ENCODE measurements around the gene OLFM1.

The OLFM1 gene

DNA sequence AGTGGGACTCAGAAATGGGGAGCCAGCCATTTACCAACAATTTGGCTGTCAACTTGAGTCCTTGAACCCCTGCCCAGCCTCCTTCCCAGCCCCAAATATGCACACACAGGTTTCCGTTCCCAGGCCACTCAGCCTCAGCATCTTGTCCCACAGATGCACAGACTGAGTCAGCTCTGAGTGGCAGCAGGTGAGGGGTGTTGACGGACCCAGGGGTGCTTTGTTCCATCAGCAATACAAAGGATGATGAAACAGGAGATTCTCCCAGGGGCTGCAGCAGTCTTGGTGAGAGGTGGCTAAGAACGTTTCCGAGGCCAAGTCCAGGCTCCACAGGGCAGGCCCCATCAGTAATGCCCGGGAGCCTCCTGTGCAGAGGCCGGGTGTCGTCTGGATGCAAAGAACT, 4.9 kb upstream of the OLFM1 start:
- Histone ChIP-seq H2BK5ac (ENCODE audit: low read depth, low read length, poor library complexity, severe bottlenecking) (no peak overlapping the region), H2BK12ac (ENCODE audit: low read length in 2 of 2) (no peak overlapping the region), H3K27ac (ENCODE audit: low read length, poor library complexity, severe bottlenecking) (no peak overlapping the region), H3K4ac (ENCODE audit: low read depth in 1 of 2, low read length in 2 of 2) (no peak overlapping the region), H3K79me1 (replicated peaks; ENCODE audit: low read length, poor library complexity, severe bottlenecking) (no peaks in the 10 kb centered on the region), H3K14ac (ENCODE audit: low read length in 2 of 2) (no peak overlapping the region), H3K4me2 (ENCODE audit: low read length, poor library complexity, severe bottlenecking) (no peak overlapping the region), H3K18ac (ENCODE audit: low read depth in 1 of 2, low read length in 2 of 2) (no peak overlapping the region), H3K4me1 (ENCODE audit: control insufficient read depth, insufficient read depth, low read depth, low read length) (peaks cover 5% of the 10 kb centered on the region), H2BK120ac (ENCODE audit: low read depth, low read length) (no peak overlapping the region), H3K23ac (ENCODE audit: low read length in 2 of 2) (no peak overlapping the region), H3K36me3 (ENCODE audit: control insufficient read depth in 1 of 2, insufficient read depth in 2 of 2, low read depth in 1 of 2, low read length in 2 of 2) (no peaks in the 10 kb centered on the region), H2BK15ac (ENCODE audit: low read depth, poor library complexity, severe bottlenecking) (no peak overlapping the region), H2AK5ac (ENCODE audit: low read length, severe bottlenecking) (no peak overlapping the region), H3K9ac (ENCODE audit: low read length) (no peak overlapping the region), H3K27me3 (ENCODE audit: control insufficient read depth in 1 of 2, insufficient read depth in 1 of 2, low read length in 2 of 2) (peaks cover 31 to 42% of the 10 kb centered on the region in 2 experiments), H4K91ac (ENCODE audit: low read length) (no peak overlapping the region), H3K9me3 (ENCODE audit: control insufficient read depth, low read length) (no peaks in the 10 kb centered on the region), H4K8ac (ENCODE audit: low read length) (no peak overlapping the region), H2AFZ (ENCODE audit: low read depth, low read length) (no peak overlapping the region), H3K4me3 (ENCODE audit: insufficient read depth in 1 of 2, low read depth in 1 of 2, low read length in 2 of 2) (no peak overlapping the region)
- DNase-seq, result no peak
- WGBS, result 78% methylated on average over 7 of the region's 7 CpGs

- no peak overlapping the region for H3K4me2 ChIP-seq (ENCODE audit: low read length, poor library complexity, severe bottlenecking)
- H3K23ac ChIP-seq (ENCODE audit: low read length in 2 of 2), result no peak overlapping the region
- WGBS, result 69% methylated on average over 13 of the region's 13 CpGs
- H3K27ac ChIP-seq (ENCODE audit: low read length, poor library complexity, severe bottlenecking), result no peak overlapping the region
- no peaks in the 10 kb centered on the region for H3K36me3 ChIP-seq (ENCODE audit: control insufficient read depth in 1 of 2, insufficient read depth in 2 of 2, low read depth in 1 of 2, low read length in 2 of 2)
- H2BK120ac ChIP-seq (ENCODE audit: low read depth, low read length), result no peak overlapping the region
- no peak overlapping the region for H3K18ac ChIP-seq (ENCODE audit: low read depth in 1 of 2, low read length in 2 of 2)
- no peak overlapping the region for H2AFZ ChIP-seq (ENCODE audit: low read depth, low read length)
- H3K4me1 ChIP-seq (ENCODE audit: control insufficient read depth, insufficient read depth, low read depth, low read length), result peaks cover 10% of the 10 kb centered on the region
- no peak overlapping the region for H2AK5ac ChIP-seq (ENCODE audit: low read length, severe bottlenecking)
- H3K4me3 ChIP-seq (ENCODE audit: insufficient read depth in 1 of 2, low read depth in 1 of 2, low read length in 2 of 2), result no peak overlapping the region
- no peak overlapping the region for H2BK5ac ChIP-seq (ENCODE audit: low read depth, low read length, poor library complexity, severe bottlenecking)
- DNase-seq, result no peak
- H3K27me3 ChIP-seq (ENCODE audit: control insufficient read depth in 1 of 2, insufficient read depth in 1 of 2, low read length in 2 of 2), result peaks cover 33 to 46% of the 10 kb centered on the region in 2 experiments
- no peaks in the 10 kb centered on the region for H3K9me3 ChIP-seq (ENCODE audit: control insufficient read depth, low read length)
- H3K9ac ChIP-seq (ENCODE audit: low read length), result no peak overlapping the region
- H2BK15ac ChIP-seq (ENCODE audit: low read depth, poor library complexity, severe bottlenecking), result no peak overlapping the region
- no peaks in the 10 kb centered on the region for H3K79me1 ChIP-seq (replicated peaks; ENCODE audit: low read length, poor library complexity, severe bottlenecking)
- no peak overlapping the region for H4K91ac ChIP-seq (ENCODE audit: low read length)
- no peak overlapping the region for H2BK12ac ChIP-seq (ENCODE audit: low read length in 2 of 2)
- H3K14ac ChIP-seq (ENCODE audit: low read length in 2 of 2), result no peak overlapping the region
- no peak overlapping the region for H4K8ac ChIP-seq (ENCODE audit: low read length)
- no peak overlapping the region for H3K4ac ChIP-seq (ENCODE audit: low read depth in 1 of 2, low read length in 2 of 2)
Observed at GRCh38 chr9:135083241-135083810, 4.1 kb upstream of the OLFM1 start.

DNA sequence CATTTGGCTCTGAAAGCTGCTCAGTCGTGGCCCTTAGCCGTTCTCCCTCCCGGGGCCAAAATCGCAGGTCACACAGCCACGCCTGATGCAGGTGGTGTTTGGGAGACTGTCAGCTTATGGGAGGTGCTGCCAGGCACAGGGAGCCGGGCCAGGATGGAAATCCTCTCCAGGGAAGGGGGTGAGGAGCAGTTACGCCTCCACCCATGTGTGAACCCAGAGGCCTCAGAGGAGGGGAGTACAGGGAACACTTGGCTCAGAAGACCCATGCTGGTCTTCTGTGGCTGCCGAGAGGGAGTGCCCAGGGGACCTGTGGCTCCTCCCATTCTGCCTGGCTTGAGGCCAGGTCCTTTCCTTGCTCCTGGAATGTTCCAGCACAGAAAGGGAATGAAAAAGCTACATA, 3.6 kb upstream of the OLFM1 start:
- Histone ChIP-seq H3K4me3 (ENCODE audit: insufficient read depth in 1 of 2, low read depth in 1 of 2, low read length in 2 of 2) (no peak overlapping the region), H3K4me1 (ENCODE audit: control insufficient read depth, insufficient read depth, low read depth, low read length) (peaks cover 10% of the 10 kb centered on the region), H3K27ac (ENCODE audit: low read length, poor library complexity, severe bottlenecking) (no peak overlapping the region), H4K91ac (ENCODE audit: low read length) (no peak overlapping the region), H2BK5ac (ENCODE audit: low read depth, low read length, poor library complexity, severe bottlenecking) (no peak overlapping the region), H4K8ac (ENCODE audit: low read length) (no peak overlapping the region), H3K27me3 (ENCODE audit: control insufficient read depth in 1 of 2, insufficient read depth in 1 of 2, low read length in 2 of 2) (peaks cover 38 to 52% of the 10 kb centered on the region in 2 experiments), H3K9ac (ENCODE audit: low read length) (no peak overlapping the region), H2BK12ac (ENCODE audit: low read length in 2 of 2) (no peak overlapping the region), H3K14ac (ENCODE audit: low read length in 2 of 2) (no peak overlapping the region), H2BK15ac (ENCODE audit: low read depth, poor library complexity, severe bottlenecking) (no peak overlapping the region), H3K18ac (ENCODE audit: low read depth in 1 of 2, low read length in 2 of 2) (no peak overlapping the region), H3K4me2 (ENCODE audit: low read length, poor library complexity, severe bottlenecking) (no peak overlapping the region), H3K79me1 (replicated peaks; ENCODE audit: low read length, poor library complexity, severe bottlenecking) (no peaks in the 10 kb centered on the region), H3K36me3 (ENCODE audit: control insufficient read depth in 1 of 2, insufficient read depth in 2 of 2, low read depth in 1 of 2, low read length in 2 of 2) (no peaks in the 10 kb centered on the region), H3K9me3 (ENCODE audit: control insufficient read depth, low read length) (no peaks in the 10 kb centered on the region), H3K4ac (ENCODE audit: low read depth in 1 of 2, low read length in 2 of 2) (no peak overlapping the region), H2AK5ac (ENCODE audit: low read length, severe bottlenecking) (no peak overlapping the region), H2BK120ac (ENCODE audit: low read depth, low read length) (no peak overlapping the region), H2AFZ (ENCODE audit: low read depth, low read length) (no peak overlapping the region), H3K23ac (ENCODE audit: low read length in 2 of 2) (no peak overlapping the region)
- WGBS, result 56% methylated on average over 8 of the region's 8 CpGs
- no peak for DNase-seq

GRCh38 chr9:135084262-135084661, 3.2 kb upstream of the OLFM1 start:
- Histone ChIP-seq H3K4me3 (ENCODE audit: insufficient read depth in 1 of 2, low read depth in 1 of 2, low read length in 2 of 2) (no peak overlapping the region), H3K4ac (ENCODE audit: low read depth in 1 of 2, low read length in 2 of 2) (no peak overlapping the region), H2BK5ac (ENCODE audit: low read depth, low read length, poor library complexity, severe bottlenecking) (no peak overlapping the region), H3K4me1 (ENCODE audit: control insufficient read depth, insufficient read depth, low read depth, low read length) (peaks cover 10% of the 10 kb centered on the region), H2BK12ac (ENCODE audit: low read length in 2 of 2) (no peak overlapping the region), H3K27ac (ENCODE audit: low read length, poor library complexity, severe bottlenecking) (no peak overlapping the region), H3K9ac (ENCODE audit: low read length) (no peak overlapping the region), H2AK5ac (ENCODE audit: low read length, severe bottlenecking) (no peak overlapping the region), H2AFZ (ENCODE audit: low read depth, low read length) (no peak overlapping the region), H3K27me3 (ENCODE audit: control insufficient read depth in 1 of 2, insufficient read depth in 1 of 2, low read length in 2 of 2) (peaks cover 42 to 56% of the 10 kb centered on the region in 2 experiments), H4K8ac (ENCODE audit: low read length) (no peak overlapping the region), H2BK15ac (ENCODE audit: low read depth, poor library complexity, severe bottlenecking) (no peak overlapping the region), H3K18ac (ENCODE audit: low read depth in 1 of 2, low read length in 2 of 2) (no peak overlapping the region), H3K14ac (ENCODE audit: low read length in 2 of 2) (no peak overlapping the region), H3K9me3 (ENCODE audit: control insufficient read depth, low read length) (no peaks in the 10 kb centered on the region), H4K91ac (ENCODE audit: low read length) (no peak overlapping the region), H2BK120ac (ENCODE audit: low read depth, low read length) (no peak overlapping the region), H3K79me1 (replicated peaks; ENCODE audit: low read length, poor library complexity, severe bottlenecking) (no peaks in the 10 kb centered on the region), H3K36me3 (ENCODE audit: control insufficient read depth in 1 of 2, insufficient read depth in 2 of 2, low read depth in 1 of 2, low read length in 2 of 2) (no peaks in the 10 kb centered on the region), H3K4me2 (ENCODE audit: low read length, poor library complexity, severe bottlenecking) (no peak overlapping the region), H3K23ac (ENCODE audit: low read length in 2 of 2) (no peak overlapping the region)
- DNase-seq, result no peak
- 67% methylated on average over 1 of the region's 1 CpG for WGBS

Data from mesenchymal stem cell (in vitro differentiated cells and primary cell).